Umbilical cord (tissue), 2 donors: ENCODE results near the gene UBL4A. TPM values are rescaled to one million over a fixed set of nuclear protein-coding genes. Genes with fewer than 3 reads are reported as not detected.
A peak's percentile ranks its signal among the peaks of the same experiment; 100 is the strongest.

Experiments used
- DNase-seq: peaks from one replicate; pipeline ENCODE4 v3.0.0-alpha.2; 2015; ENCODE audit warnings: low spot score
- total RNA-seq: library from RNA; depleted of rRNA; stranded (reverse); fragments of >200 nt; gene quantifications from one replicate; pipeline ENCODE4 v1.2.3, GENCODE V29; 2014; ENCODE audit warnings: low replicate concordance; ENCODE audit not compliant: insufficient read depth

The UBL4A gene
- total RNA-seq, 1 donor from 2014 or later = 15.2 TPM

DNA sequence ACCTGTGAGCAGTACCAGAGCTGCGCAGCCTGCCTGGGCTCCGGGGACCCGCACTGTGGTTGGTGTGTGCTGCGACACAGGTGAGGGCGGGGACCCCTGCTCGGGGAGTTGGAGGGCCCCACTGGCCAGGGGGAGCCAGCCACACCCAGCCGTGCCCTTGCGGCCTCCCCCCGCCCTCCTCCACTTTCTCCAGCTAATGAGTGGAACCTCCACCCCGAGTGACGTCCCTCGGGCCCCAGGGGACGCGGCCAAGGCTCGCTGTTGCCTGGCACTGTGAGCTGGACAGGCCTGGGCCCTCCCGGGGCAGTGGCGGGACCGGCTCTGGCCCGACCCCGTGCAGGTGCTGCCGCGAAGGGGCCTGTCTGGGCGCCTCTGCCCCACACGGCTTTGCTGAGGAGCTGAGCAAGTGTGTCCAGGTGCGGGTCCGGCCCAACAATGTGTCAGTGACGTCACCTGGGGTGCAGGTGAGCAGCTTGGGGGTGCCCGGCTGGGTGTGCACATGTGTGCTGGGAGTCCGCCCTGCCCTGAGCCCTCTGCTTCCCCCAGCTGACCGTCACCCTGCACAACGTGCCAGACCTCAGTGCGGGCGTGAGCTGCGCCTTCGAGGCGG, 22.7 kb downstream of the UBL4A start:
- DNase-seq = no peak

DNA sequence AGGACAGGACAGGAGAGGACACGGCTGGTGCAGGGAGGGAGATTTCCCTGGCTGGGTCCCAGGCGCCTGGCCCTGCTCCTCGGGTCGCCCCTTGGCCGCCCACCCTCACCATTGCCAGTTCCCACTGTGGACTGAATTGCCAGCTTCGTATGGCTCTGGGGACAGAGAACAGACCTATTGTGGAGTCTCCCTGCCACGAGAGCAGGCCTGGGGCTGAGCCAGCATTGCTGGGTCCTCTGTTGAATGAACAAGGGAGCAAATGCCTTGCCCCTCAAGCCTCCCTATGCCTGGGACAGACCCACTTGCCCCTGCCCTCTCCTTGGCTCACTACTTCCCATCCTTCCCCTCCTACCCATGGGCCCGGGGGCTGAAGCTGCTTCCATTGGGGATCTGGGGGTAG, 24.0 kb downstream of the UBL4A start:
- DNase-seq = no peak

DNA sequence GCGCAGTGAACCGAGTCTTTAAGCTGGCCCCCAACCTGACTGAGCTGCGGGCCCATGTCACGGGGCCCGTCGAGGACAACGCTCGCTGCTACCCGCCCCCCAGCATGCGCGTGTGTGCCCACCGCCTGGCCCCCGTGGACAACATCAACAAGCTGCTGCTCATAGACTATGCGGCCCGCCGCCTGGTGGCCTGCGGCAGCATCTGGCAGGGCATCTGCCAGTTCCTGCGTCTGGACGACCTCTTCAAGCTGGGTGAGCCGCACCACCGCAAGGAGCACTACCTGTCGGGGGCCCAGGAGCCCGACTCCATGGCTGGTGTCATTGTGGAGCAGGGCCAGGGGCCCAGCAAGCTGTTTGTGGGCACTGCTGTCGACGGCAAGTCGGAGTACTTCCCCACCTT, 26.1 kb downstream of the UBL4A start:
- DNase-seq = no peak

DNA sequence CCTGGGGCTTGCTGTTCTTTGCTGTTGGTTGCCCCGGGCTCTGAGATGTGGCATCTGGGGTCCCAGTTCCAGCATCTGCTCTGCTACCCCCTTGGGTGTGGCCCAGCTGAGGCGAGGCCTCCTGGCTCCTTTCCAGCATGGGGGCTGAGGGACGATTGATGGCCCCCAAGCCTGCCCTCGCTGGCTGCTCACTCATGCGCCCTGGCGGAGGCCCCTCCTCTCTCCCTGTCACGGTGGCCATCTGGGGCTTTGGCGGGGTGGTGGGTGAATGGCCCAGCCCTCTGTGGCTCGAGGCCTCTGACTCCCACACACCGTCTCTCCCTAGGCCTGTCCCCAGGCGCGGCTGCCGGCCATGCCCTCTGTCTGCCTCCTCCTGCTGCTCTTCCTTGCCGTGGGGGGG, 26.6 kb downstream of the UBL4A start:
- peak; percentile 5 for DNase-seq

DNA sequence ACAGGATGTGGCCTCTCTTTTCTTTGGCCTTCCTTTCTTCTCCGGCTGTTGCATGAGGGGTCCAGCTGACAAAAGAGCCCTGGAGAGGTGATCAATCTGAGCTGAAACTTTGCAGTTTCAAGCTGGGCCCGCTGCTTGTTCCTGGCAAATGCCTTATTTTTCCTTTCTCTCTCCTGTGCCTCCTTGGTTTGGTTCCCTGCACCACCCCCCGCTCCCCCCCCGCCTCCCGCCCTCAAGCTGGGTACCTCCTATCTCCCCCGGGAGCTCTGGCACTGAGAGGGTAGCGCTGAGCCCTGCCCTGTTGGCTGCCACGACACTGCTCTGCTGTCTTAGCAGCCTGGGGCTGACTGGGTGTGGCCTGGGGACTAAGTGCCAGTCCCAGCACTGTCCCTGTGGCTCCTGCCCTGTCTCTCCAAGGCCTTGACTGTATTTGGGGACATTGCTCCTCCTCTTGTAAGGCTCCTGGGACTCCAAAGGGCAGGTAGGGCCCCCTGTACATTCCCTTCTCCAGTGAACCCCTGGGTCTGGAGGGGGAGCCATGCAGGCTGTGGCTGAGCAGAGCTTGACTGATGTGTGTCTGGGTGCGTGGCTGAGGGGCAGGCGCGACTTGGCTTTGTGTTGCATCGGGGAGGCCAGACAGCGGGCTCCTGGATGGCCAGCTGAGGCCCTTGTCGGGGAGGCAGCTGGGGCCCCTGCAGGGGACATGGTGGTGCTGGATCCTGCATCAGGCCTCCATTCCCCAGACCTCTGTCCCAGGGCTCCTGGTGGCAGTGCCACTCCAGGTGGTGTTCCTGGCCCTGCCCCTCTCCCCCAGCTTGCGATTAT, 27.2 kb downstream of the UBL4A start:
- peak; percentile 14 for DNase-seq

DNA sequence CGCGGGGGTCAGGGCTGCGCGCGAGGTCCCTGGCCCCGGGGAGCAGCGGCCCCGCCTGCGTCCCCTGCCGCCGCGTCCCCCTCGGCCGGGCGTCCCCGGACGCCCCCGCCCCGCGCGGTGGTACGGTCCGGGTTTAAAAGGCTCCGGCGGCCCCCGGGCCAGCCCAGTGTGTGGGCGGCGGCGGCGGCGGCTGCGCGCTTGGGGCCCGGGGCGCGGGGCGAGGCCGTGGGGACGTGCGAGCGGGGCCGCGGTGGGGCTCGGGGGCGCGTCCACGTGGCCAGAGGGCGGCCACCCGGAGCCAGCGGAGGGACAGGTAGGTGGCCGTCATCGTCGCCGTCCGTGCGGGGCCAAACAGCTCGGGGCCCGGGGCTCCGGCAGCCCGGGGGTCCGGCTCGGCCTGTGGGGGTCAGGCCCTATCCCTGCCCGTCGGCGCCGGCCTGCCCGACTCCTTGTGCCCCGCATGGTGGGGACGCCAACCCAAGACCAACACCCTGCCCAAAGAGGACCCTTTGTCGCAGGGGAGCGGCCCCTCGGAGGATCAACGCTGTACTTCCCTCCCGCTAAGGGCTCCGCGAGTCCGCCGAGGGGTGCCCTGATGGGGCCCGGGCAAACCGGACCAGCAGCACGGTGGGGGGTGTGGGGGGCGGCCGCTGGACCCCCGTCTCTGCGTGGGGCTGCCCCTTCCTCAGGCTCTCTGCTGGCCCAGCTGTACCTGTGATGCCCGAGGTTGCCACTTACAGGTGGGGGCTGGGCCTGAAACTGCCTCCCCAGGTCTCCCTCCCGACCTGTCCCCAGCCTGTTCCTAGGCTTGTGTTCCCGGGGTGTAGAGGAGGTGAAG, 28.1 kb downstream of the UBL4A start, which contains the start of gene PLXNA3:
TSS of gene PLXNA3 (plus strand) at position 166 of the 838 bp plus-strand sequence. CDS start 1,903 bp downstream, outside the sequence.
- peak; percentile 17 for DNase-seq

DNA sequence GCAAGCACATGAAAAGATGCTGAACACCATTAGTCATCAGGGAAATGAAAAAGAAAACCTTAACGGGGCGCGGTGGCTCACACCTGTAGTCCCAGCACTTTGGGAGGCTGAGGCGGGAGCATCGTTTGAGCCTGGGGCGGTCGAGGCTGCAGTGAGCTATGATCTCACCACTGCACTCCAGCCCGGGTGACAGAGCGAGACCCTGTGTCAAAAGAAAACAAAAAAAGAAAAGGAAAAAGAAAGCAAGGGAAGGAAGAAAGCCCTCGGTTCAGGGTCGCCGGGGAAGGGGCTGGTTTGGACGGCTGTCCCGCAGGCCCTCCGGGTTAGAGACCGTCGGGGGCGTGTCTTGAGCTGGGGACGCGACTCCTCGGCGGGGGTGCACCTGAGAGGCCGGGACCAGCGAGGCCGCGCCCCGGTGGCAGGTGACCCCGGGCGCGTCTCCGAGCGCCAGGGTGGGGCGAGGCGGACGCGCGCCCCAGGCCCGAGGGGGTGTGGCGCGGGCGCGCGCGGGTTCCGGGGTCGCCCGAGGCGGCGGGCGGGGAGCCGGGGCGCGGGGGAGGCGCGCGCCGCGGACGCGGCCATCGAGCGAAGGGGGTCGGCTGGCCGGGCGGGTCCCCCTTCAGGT, 28.8 kb downstream of the UBL4A start:
- peak; percentile 9 for DNase-seq

DNA sequence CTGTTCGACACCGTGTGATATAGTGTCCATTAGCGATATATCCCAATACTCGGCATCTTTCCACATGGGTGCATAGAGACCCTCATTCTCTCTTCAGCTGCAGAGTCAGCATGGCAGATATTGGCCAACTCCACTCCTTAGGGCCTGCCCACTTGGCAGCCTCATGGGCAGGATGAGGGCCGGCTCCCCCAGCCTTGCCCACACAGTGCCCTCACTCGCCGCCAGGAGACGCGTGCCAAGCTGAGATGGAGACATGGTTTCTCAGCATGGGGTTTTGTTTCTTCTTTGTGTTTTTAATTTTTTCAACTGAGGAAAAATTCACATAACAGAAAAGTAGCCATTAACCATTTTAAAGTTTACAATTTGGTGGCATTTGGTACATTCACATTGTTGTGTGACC, 33.6 kb downstream of the UBL4A start:
- DNase-seq = no peak

DNA sequence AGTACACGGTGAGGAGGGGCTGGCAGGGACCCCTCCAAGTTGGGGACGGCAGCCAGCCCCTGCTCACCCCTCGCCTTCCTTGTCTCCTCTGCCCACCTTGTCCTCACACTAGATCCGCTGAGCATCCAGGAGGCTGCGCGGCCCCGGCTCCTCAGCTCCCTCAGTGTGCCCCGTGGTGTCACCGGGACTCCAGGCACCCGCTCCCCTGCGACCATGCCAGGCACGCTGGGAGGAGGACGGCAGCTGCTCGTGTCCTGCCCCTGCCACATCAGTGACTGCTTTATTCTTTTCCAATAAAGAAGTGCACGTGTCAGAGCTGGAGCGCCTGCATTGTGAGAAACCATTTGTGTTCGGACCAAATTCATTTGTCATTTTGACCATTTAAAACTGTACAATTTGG, 36.1 kb downstream of the UBL4A start:
- DNase-seq = no peak

DNA sequence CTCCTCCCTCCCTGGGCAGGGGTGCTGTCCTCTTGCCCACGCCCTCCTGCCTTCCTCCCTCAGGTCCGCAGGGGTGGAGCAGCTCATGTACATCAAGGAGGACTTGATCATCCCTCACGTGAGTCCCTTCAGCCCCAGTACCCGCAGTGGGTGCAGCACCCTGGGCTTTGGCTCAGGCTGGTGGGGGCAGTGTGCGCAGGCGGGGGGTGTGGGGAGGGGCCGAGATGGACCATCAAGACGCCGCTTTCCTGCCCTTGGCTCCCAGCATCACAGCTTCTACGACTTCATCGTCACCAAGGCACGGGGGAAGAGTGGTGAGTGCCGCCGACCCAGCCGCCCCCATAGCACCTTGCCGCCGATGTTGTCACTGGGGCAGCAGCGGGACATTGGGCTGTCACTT, 36.8 kb downstream of the UBL4A start:
- DNase-seq = no peak

DNA sequence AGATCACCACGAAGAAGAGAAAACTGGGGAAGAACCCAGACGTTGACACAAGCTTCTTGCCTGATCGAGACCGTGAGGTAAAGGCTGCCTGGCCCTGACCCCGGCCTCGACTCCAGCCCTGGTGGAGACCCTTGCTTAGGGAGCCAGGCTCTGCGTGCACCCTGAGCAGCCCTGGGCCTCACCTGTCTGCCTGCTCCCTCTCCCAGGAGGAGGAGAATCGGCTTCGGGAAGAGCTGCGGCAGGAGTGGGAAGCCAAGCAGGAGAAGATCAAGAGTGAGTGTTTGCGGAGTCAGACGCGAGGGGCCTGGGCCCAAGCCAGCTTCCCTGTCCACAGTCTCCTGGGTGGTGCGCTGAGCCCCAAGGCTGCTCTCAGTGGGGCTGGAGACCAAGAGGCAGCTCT, 37.9 kb downstream of the UBL4A start:
- no peak for DNase-seq

DNA sequence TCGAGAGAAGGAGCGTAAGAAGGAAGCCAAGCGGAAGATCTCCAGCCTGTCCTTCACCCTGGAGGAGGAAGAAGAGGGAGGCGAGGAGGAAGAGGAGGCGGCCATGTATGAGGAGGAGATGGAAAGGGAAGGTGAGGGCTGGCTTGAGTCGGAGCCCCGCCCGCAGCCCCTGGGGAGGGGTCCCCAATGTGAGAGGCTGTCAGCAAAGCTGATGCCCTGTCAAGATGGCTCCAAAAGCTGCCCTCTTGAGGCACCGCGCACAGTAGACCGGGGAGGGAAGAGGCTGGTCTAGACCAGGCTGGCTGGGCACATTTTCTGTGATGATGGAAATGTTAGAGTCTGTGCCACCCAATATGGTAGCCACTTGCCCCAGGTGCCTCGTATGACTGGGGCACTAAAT, 40.0 kb downstream of the UBL4A start:
- no peak for DNase-seq

DNA sequence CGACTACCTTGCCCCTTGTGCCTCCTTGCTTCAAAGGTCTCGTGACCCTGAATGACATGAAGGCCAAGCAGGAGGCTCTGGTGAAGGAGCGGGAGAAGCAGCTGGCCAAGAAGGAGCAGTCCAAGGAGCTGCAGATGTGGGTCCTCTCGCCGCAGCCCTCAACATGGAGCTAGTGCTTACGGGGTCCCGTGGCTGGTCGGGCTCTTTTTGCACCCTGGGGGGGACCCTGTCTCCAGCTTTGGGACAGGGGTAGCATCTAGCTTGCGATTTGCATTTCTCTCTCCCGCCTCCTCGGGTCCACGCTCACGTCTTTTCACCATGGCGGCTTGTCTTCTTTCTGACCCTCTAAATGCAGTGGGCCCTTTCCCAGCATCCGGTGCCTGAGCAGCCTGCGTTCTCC, 40.6 kb downstream of the UBL4A start:
- no peak for DNase-seq

DNA sequence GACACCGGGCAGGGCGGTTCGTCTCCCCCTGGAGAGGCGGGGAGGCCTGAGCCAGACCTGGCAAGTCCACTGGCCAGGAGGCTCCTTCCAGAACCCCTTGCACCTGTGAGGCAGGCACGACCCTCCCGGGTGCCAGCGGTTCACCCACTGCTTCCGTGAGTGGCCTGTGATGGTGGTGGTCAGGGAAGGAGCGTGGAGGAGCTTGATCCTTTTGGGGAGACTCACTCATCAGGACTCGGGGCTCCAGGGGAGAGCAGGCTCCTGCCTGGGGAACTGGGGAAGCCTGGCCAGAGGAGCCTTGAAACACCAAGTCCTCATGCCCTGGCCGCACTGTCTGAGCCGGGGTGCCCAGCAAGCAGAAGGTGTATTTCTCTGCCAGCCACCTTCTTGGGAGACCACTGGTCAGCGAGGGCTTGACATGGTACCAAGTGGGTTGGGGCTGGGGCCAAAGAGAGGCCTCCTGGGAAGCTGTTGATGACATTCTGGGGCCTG, 41.6 kb downstream of the UBL4A start:
- DNase-seq = no peak

DNA sequence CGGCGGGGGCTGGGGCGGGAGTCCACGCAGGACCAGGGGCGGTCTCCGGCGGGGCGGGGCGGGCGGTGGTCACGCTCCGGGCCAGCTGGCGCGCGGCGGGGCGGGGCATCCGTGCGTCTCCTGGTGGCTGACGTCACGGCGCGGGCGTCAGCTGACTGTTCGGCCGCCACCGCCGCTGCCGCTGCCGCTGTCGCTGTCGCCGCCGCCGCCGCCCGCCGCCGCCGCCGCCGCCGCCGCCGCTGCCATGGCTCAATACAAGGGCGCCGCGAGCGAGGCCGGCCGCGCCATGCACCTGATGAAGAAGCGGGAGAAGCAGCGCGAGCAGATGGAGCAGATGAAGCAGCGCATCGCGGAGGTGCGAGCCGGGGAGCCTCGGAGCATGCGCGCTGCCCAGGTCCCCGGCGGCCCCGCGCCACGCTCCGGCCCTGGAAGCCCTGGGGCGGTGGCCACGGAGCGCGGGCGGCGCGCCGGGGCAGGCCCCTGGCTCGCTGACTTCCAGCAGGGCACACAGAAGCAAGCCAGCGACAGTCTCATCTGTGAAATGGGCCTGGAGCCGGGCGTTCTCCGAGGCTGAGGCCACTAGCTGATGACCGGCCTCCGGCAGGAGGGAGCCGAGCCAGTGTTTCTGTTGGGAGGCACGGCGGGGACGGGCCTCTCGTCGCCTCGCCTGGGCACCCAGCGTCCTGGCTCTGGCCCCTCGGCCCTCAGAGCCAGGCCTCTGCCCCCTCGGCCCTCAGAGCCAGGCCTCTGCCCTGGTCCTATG, 42.2 kb downstream of the UBL4A start, which contains the start of gene FAM50A:
TSS of gene FAM50A (plus strand) at position 150 of the 763 bp plus-strand sequence. CDS start at position 245, 95 bp downstream.
- DNase-seq = peak; percentile 65

DNA sequence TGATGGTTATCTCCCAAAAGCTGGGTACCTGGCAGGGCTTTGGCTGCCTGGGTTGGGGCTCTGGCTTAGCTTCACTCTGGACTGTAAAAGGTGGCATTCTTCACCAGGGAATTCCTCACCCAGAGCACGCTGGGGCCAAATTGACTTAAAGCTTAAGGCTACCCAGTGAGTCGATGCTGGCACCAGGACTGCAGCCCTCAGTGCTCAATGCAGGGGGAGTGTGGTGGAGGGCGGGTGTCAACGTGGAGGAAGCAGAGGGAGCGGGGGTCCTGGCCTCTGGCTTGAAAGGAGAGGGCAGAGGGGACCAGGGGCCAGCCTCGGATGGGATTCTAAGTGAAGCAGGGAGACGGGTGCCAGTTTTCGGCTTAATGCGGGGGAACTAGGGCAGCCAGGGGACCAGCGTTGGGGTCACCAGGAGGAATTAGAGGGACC, 42.9 kb downstream of the UBL4A start:
- DNase-seq = no peak

DNA sequence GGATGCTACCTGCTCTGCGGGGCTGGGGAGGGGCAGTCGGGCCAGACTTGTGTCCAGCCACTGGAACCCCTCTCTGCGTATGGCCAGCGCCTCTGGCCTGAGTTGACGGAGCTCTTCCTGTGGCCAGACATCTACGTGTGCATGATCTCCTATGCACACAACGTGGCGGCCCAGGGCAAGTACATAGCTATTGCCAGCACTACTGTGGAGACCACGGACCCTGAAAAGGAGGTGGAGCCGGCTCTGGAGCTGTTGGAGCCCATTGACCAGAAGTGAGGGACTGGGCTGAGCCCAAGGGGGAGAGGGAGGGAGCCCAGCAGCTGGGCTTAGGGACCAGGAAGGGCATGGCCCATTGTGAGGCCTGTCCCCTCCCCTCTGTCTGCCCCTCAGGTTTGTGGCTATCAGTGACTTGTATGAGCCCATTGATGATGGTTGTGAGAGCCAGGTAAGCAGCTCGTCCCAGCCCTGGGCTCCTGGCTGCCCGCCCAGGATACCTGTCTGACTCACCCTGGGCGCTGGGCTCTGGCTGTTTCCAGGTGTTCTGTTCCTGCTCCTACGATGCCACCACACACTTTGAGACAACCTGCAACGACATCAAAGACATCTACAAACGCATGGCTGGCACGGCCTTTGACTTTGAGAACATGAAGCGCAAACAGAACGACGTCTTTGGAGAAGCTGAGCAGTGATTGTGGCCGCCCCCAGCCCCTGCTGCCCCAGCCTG, 44.3 kb downstream of the UBL4A start:
- DNase-seq = no peak

DNA sequence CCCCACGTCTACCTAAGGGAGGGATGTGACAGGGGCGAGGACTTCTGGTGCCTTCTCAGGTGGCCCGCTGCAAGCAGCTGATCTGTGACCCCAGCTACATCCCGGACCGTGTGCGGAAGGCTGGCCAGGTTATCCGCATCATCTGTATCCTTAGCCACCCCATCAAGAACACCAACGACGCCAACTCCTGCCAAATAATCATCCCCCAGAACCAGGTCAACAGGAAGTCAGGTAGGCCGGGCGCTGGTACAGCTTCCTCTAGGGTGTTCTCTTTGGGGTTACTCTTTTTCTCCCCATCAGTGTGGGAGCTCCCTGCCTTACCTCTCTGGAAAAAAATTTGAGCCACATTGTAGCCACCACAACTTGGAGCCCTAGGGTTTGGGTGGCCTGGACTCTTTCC, 44.9 kb downstream of the UBL4A start:
- DNase-seq = no peak

DNA sequence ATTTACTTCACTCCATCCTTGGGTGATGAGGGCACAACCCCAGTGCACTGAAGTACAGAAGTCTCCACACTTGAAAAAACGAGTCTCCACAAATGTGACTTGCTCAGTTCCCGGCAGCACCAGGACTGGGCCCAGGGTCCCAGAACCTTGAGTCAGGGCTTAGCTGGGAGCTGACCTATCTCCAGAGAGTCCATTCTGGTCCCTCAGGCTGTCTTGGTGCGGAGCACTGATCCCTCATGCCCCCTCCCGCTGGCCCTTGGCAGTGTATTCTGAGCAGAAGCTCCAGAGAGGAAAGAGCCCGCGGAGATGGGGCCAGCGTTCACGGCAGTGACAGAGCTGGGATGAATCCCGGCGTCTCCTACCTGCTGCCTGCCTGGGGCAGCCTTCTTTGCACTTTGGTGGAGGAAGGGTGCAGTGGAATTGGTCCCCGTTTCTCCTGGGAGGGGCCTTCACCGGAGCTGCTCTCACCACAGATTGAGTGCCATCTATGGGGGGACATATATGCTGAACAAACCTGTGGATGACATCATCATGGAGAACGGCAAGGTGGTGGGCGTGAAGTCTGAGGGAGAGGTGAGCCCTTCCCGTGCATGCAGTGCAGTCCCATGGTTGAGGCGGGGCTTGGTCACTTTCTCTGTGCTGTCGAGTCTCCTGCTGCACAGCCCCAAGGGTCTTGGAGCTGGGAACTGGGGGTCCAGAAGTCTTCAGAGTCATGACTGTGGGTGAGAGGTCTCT, 45.6 kb downstream of the UBL4A start:
- no peak for DNase-seq
